Activated CD8-positive, alpha-beta memory T cell treated with anti-CD3 and anti-CD28 coated beads, Interleukin-2, amount 50 U/mL, for 1 hour (primary cell): ENCODE measurements around the gene HK1.
"Not testable (repeated sequence)": the region's sequence is repeated elsewhere in the genome, so short reads cannot be mapped to it uniquely, and the experiment has no call there.

Experiments
- DNase-seq: peaks from one replicate; pipeline ENCODE4 v3.0.0-alpha.2; 2020; ENCODE audit errors: extremely low read depth

The HK1 gene

DNA sequence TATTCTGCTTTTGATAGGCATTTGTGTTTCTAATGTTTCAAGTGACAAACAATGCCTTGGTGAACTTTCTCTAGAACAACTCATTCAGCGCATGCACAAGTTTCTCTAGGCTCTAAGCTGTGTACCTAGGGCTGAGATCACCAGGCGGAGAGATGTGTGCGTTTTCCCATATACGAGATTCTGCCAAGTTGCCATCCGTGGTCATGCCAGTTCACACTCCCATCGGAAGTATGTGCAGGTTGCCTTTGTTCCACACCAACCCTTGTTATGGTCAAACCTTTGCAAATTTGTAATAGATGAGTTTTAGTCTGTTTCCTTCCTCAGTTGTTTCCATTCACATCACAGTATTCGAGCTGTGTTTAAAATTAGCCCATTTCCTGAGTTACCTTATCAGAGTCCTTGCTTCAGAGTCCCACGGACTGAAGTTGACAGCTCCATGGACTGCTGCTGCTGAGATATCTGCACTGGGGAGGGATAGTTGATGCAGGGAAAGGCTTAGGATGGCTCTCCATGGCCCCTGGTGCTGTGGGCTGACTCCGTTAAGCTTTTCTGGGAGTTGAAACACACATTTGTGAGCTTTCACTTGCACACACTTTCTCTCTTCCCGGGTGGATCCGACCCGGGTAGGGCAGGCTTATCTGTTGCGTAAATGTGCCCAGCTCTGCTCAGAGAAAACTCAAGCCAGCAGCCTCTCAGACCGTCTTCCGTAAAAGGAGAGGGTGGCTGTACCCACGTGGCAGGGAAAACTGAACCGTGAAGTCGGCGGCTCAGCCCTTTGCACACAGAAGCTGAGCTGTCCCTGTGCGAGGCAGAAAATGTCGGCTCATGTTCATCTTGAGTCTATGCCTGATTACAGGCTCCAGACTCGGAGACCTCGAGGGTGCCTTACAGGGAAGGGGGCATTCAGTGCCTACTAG, 49.4 kb downstream of the HK1 start:
- DNase-seq: no peak

DNA sequence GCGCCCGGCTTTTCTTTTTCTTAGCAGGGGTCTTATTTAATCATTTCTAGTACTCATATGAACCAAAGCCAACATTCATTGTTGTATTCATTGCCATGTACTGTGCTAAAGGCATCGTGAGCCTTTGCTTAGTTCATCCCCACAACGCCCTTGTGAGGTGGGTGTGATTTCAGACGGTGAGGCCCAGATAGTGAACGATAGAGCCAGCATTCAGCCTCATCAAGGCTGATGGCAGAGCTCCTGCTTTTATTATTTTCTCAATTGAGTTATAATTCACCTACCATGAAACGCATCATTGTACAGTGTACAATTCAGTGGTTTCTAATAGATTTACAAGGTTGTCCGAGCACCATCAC, 50.1 kb downstream of the HK1 start:
- no peak for DNase-seq

DNA sequence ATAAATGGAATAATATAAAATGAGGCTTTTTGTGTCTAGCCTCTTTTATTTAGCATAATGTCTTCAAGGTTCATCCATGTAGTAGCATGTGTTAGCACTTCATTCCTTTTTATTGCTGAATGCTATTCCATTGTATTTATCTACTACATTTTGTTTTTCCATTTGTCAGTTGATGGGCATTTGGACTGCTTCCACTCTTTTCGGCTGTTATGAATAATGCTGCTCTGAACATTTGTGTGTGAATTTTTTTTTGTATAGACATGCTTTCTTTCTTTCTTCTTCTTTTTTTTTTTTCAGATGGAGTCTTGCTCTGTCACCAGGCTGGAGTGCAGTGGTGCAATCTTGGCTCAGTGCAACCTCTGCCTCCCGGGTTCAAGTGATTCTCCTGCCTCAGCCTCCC, 50.6 kb downstream of the HK1 start:
- not testable (repeated sequence) for DNase-seq

DNA sequence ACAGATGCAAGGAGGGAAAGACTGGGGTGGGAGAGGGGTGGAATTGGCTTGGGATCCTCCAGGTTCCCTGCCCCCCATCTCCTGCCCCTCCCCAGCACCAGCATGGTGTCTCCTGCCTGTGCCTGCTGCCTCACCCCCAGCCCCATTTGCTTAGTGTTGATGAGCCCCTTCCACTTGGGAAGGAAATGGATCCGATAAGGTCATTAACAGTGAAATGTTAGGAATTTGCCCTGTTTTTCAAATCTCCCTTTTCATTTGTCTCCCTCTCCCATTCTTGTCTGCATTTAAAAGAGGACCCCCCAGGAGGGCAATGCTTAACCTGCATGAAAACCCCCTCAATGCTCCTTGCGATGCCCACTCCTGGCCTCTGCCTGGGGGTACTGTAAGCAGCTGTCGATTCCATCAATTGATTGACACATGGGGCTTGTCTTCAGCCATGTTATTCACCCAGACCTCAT, 51.5 kb downstream of the HK1 start:
- DNase-seq: no peak

DNA sequence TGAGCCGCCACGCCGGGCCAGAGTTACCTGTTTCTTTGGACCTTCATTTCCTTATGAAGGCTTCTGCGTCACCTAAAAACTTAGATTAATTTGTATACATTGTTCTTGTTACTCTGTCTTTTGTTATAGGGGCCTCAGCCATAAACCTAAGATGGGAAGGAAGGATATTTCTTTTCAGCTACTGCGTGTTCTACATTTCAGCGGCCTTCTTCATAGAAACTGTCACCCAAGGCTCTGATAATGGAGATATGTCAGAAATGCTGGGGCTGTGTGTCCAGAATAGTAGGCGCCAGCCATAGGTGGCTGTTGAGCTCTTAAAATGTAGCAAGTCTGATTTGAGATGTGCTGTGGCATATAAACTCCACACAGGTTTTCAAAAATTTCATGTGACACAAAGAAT, 52.9 kb downstream of the HK1 start:
- no peak for DNase-seq

DNA sequence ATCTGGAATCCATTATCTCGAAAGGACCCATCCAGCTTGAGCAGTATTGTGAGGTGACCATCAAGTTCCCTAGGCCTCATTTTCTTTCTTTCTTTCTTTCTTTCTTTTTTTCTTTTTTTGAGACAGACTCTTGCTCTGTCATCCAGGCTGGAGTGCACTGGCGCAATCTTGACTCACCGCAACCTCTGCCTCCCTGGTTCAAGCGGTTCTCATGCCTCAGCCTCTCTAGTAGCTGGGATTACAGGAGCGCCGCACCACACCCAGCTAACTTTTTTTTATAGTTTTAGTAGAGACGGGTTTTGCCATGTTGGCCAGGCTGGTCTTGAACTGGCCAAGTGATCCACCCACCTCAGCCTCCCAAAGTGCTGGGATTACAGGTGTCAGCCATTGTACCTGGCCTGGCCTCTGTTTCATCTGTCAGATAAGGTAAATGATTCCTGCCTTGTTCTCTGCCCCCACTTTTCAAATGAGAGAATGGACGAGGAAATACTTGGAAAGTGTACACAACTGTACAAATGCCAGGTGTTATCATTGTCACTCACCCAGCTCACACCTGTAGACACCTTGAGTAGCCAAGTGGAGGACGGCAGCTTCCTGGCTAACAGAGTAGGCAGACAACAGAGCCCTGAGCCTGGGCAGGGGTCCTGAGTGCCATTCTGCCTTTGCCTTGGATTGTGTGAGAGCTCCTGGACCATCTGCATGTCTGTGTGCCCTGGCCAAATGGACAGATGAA, 54.1 kb downstream of the HK1 start:
- no peak for DNase-seq

DNA sequence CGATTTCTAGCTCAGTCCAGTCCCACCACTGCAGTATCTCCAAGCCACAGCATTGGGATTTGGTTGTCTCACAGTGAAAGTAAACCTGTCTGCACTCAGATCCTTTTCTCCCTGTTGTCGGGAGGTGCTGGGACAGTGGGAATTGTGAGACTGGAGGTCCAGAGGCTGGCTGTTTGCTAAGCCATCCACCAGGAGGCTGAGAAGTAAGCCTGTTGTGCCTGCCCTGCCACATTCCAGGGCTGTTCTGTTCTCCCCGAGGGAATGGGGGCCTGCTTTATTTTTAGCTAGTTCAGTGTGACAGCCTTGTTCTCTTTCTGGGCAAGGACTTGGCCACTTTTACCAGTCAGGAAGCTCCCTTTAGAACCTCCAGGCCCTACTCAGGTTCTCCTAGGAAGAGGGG, 54.9 kb downstream of the HK1 start:
- no peak for DNase-seq

GRCh38 chr10:69333865-69334301, 55.6 kb downstream of the HK1 start:
- DNase-seq: not testable (repeated sequence)

- DNase-seq: no peak
Measured at GRCh38 chr10:69334302-69335062, 56.2 kb downstream of the HK1 start.

DNA sequence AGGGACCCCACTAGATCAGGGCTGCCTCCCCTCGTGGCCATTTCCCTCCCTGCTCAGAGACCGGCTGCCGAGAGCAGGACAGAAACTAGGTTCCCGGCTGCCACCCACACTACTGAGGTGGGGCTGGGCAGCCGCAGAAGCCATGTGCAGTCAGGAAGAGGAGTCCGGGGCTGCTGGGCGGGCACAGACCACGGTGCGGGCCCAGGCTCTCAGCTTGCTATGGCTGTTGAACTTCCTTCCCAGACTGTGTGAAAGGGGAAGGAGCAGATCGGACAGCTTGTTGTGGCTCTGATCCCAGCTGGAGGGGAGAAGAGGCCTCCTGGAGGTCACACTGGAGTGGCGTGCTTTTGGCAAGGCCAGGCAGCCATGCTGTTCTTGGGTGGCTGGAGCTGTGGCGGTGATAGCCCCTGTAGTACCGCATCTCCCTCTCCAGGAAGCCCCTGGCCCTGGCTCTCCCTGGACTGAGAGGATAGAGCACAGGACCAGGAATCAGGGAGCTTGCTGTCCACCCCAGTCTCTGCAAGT, 56.8 kb downstream of the HK1 start:
- no peak for DNase-seq

DNA sequence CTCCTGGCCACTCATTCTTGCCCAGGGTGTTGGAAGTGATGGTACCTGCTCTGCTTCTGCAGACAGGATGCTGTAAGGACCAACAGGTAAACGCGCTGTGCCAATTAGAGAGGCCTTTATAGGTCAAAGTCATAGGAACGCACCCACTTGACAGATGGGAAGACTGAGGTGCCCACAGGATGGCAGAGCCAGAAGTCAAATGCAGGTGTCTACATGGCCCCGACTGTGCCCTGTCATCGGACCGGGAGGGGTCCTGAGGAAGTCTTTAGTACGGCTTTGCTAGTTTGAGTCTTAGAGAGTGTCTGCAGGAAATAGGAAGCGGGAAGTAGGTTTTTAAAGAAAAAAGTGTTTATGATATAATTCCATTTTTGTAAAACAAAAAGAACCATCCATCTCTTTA, 57.3 kb downstream of the HK1 start:
- no peak for DNase-seq

- no peak for DNase-seq
Measured at GRCh38 chr10:69336952-69337295, 58.6 kb downstream of the HK1 start.

- DNase-seq: no peak
Measured at GRCh38 chr10:69337296-69338132, 59.2 kb downstream of the HK1 start.

DNA sequence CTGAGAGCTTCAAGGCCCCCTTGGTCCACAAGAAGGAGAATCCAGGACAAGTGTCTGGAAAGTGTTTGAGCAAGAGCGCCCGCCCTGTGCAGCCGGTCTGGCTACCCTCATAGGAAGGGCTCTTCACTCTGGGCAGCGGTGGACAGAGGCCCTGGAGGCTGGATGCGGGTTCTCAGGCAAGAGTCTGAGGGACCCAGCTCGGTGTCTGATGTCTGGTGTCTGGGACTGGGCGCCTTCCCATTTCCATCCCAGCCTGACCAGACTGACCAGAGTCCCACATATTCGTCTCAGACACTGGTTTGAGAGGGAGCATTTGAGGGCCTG, 59.8 kb downstream of the HK1 start:
- no peak for DNase-seq

DNA sequence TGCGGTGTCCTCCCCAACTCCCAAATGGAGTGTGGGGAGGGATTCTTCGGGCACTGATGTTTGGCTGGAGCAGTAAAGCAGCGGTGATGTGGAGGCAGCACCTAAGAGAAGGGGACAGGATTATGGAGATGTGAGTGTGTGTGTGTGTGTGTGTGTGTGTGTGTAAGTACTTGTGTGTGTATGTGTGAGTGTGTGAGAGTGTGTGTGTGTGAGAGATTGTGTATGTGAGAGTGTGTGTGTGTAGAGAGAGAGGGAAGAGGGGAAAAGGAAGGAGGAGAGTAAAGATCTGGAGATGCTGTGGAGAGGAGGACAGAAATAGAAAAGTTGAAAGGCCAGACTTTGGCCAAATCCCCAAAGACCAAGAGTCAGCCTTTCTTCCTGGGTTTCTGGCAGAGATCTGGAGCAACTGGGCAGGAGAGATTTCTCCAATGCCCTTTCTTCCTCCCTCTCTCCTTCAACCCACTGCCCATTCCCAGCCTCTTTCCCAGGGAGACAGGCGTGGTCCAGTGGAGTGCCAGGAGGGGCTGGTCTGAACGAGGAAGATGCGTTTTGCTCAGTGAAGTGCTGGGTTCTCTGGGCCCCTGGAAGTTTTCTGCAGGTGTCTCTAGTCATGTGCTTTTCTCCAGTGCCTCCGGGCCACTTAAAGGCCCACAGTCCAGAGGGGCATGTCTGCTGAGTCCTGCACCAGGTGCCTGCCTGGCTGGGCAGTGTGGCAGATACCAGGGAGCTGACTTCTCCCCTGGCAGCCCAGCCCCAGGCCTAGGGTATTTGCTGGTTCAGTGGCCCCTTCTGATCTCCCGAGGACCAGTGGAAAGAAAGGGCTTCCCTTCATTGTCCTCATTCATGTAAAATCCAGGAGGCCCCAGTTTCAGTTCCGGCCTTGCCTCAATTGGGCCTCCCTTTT, 60.5 kb downstream of the HK1 start:
- no peak for DNase-seq

- DNase-seq: no peak
Measured at GRCh38 chr10:69340695-69341094, 62.4 kb downstream of the HK1 start.

GRCh38 chr10:69343905-69344304, 65.6 kb downstream of the HK1 start:
- no peak for DNase-seq

GRCh38 chr10:69344591-69345252, 66.4 kb downstream of the HK1 start:
- no peak for DNase-seq

GRCh38 chr10:69345402-69345801, 67.1 kb downstream of the HK1 start:
- no peak for DNase-seq
